Measurements from ENCODE around the gene CPEB3. TPM values are rescaled to one million over a fixed set of nuclear protein-coding genes. Genes with fewer than 3 reads are reported as not detected.
"Not testable (repeated sequence)": the region's sequence is repeated elsewhere in the genome, so short reads cannot be mapped to it uniquely, and the experiment has no call there.

Gene CPEB3
- polyA plus RNA-seq, 4 donors = 1.5 to 3.7 (median 1.7) TPM

DNA sequence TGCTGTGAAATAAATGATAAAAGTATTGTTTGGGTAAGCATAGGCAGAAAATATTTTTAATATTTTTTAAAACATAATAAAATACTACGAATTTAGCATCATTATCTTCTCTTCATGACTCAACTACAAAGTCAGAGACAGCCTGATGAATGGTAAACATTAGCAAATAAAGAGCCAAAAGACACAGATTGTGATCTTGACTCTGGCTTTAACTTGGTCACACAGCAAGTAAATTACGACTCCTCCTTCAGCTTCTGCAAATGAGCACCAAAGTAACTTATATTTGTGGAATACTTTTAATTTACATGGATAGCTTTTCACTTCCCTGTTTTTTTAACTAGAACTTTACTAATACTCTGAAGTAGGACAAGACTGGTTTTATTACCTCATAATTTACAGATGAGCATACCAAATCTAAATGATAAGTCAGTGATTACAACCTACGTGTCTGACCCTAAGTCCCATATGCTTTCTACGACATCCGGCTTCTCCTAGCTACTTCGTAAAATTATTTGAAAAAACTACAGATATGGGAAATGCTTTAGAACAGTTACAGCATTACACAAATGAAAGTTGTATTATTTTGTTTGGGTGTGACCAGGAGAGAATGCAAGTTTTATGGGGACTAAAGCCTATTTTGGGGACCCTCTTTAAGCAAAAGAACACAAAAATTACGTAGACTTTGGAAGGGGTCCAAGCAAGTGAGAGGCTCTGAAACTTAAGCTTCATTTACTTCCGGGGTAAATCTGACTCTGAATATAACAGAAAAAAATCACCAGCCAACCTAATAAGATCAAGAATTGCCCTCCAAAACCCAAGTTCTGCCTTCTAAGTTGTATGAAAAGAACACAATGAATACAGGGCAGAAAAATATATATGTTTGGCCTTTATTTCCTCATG, 133.8 kb downstream of the CPEB3 start:
- DNase-seq (no peak), FAIRE-seq (no peak)
- H3K4me1 ChIP-seq (ENCODE audit: control insufficient read depth in 3 of 3, insufficient read depth in 2 of 3, low read depth in 1 of 3, low read length in 2 of 3) = no peaks in the 10 kb centered on the region
- H3K27me3 ChIP-seq (ENCODE audit: control insufficient read depth in 3 of 3, insufficient read depth in 3 of 3, low read length in 3 of 3) = no peaks in the 10 kb centered on the region
- WGBS, 3 donors = 70 to 89% (median 81%) methylated on average over 8 of the region's 8 CpGs
- peaks cover 0 to 2% (median 2%) of the 10 kb centered on the region in 3 donors for H3K36me3 ChIP-seq (ENCODE audit: control insufficient read depth in 3 of 3, insufficient read depth in 2 of 3, low read depth in 1 of 3, low read length in 3 of 3)
- no peak overlapping the region for H3K27ac ChIP-seq (ENCODE audit: low read depth in 1 of 3, low read length in 2 of 3)
- no peaks in the 10 kb centered on the region for H3K9me3 ChIP-seq (ENCODE audit: control insufficient read depth in 2 of 2, insufficient read depth in 1 of 2, low read depth in 1 of 2, low read length in 1 of 2)
- H3K4me3 ChIP-seq (ENCODE audit: low read depth in 1 of 3, low read length in 3 of 3) = no peak overlapping the region

DNA sequence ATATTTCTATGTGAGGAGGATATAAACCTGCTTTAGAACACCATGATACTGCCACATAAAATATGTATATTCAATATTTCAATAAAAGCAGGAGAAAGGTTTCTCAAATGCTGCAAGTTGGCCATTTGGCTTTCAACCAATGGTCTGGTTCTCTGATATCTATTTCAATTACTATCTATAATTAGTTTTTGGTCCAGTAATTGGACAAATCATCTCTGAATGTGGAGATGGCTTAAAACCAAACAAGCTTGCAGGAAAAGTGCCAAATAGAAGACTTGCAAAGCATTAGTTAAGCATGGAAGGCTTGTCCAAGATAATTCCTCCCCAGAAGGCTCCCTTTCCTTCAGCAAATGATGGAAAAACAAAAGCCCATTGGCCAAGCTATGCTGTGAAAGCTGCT, 140.1 kb downstream of the CPEB3 start:
- Histone ChIP-seq H3K36me3 (ENCODE audit: control insufficient read depth in 3 of 3, insufficient read depth in 2 of 3, low read depth in 1 of 3, low read length in 3 of 3) (peaks cover 0 to 2% (median 0%) of the 10 kb centered on the region in 3 donors), H3K4me1 (ENCODE audit: control insufficient read depth in 3 of 3, insufficient read depth in 2 of 3, low read depth in 1 of 3, low read length in 2 of 3) (no peaks in the 10 kb centered on the region), H3K9me3 (ENCODE audit: control insufficient read depth in 2 of 2, insufficient read depth in 1 of 2, low read depth in 1 of 2, low read length in 1 of 2) (no peaks in the 10 kb centered on the region), H3K27me3 (ENCODE audit: control insufficient read depth in 3 of 3, insufficient read depth in 3 of 3, low read length in 3 of 3) (no peaks in the 10 kb centered on the region), H3K27ac (ENCODE audit: low read depth in 1 of 3, low read length in 2 of 3) (no peak overlapping the region), H3K4me3 (ENCODE audit: low read depth in 1 of 3, low read length in 3 of 3) (no peak overlapping the region)
- FAIRE-seq (no peak), DNase-seq (no peak)

- Histone ChIP-seq H3K36me3 (ENCODE audit: control insufficient read depth in 3 of 3, insufficient read depth in 2 of 3, low read depth in 1 of 3, low read length in 3 of 3) (peaks cover 0 to 2% (median 2%) of the 10 kb centered on the region in 3 donors), H3K4me1 (ENCODE audit: control insufficient read depth in 3 of 3, insufficient read depth in 2 of 3, low read depth in 1 of 3, low read length in 2 of 3) (no peaks in the 10 kb centered on the region), H3K9me3 (ENCODE audit: control insufficient read depth in 2 of 2, insufficient read depth in 1 of 2, low read depth in 1 of 2, low read length in 1 of 2) (no peaks in the 10 kb centered on the region), H3K27me3 (ENCODE audit: control insufficient read depth in 3 of 3, insufficient read depth in 3 of 3, low read length in 3 of 3) (no peaks in the 10 kb centered on the region), H3K4me3 (ENCODE audit: low read depth in 1 of 3, low read length in 3 of 3) (no peak overlapping the region), H3K27ac (ENCODE audit: low read depth in 1 of 3, low read length in 2 of 3) (no peak overlapping the region)
- no peak for FAIRE-seq
- DNase-seq = no peak
- WGBS, 3 donors = 85 to 94% (median 90%) methylated on average over 1 of the region's 1 CpG
These were observed 141.6 kb downstream of the CPEB3 start for GRCh38 chr10:92149261-92149660.

- no peak for DNase-seq
- 85 to 94% (median 92%) methylated on average over 6 of the region's 6 CpGs for WGBS, 3 donors
- Histone ChIP-seq H3K27ac (ENCODE audit: low read depth in 1 of 3, low read length in 2 of 3) (no peak overlapping the region), H3K36me3 (ENCODE audit: control insufficient read depth in 3 of 3, insufficient read depth in 2 of 3, low read depth in 1 of 3, low read length in 3 of 3) (peaks cover 0 to 2% (median 2%) of the 10 kb centered on the region in 3 donors), H3K4me1 (ENCODE audit: control insufficient read depth in 3 of 3, insufficient read depth in 2 of 3, low read depth in 1 of 3, low read length in 2 of 3) (no peaks in the 10 kb centered on the region), H3K4me3 (ENCODE audit: low read depth in 1 of 3, low read length in 3 of 3) (no peak overlapping the region), H3K27me3 (ENCODE audit: control insufficient read depth in 3 of 3, insufficient read depth in 3 of 3, low read length in 3 of 3) (no peaks in the 10 kb centered on the region), H3K9me3 (ENCODE audit: control insufficient read depth in 2 of 2, insufficient read depth in 1 of 2, low read depth in 1 of 2, low read length in 1 of 2) (no peaks in the 10 kb centered on the region)
- no peak for FAIRE-seq
These were observed 144.1 kb downstream of the CPEB3 start for GRCh38 chr10:92146781-92147180.

DNA sequence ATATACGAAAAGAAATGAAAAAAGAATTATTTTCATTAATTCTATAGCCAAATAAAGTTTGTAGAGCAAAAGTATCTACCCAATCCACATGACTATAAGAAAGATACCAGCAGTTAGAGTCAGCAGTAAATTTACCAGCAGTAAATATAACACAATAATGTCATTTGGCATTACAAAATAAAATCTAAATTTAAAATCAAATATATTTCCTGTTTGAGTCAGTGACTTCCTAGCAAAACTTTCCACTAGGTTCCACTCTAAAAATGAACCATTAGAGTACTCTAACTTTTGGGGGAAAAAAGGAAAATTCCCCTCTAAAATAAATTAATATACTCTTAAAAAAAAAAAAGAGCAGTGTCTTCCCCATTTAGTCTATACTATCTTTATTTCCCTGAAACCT, 144.8 kb downstream of the CPEB3 start:
- Histone ChIP-seq H3K4me3 (ENCODE audit: low read depth in 1 of 3, low read length in 3 of 3) (no peak overlapping the region), H3K27ac (ENCODE audit: low read depth in 1 of 3, low read length in 2 of 3) (no peak overlapping the region), H3K4me1 (ENCODE audit: control insufficient read depth in 3 of 3, insufficient read depth in 2 of 3, low read depth in 1 of 3, low read length in 2 of 3) (no peaks in the 10 kb centered on the region), H3K36me3 (ENCODE audit: control insufficient read depth in 3 of 3, insufficient read depth in 2 of 3, low read depth in 1 of 3, low read length in 3 of 3) (peaks cover 0 to 2% (median 2%) of the 10 kb centered on the region in 3 donors), H3K9me3 (ENCODE audit: control insufficient read depth in 2 of 2, insufficient read depth in 1 of 2, low read depth in 1 of 2, low read length in 1 of 2) (no peaks in the 10 kb centered on the region), H3K27me3 (ENCODE audit: control insufficient read depth in 3 of 3, insufficient read depth in 3 of 3, low read length in 3 of 3) (no peaks in the 10 kb centered on the region)
- DNase-seq (no peak), FAIRE-seq (no peak)
- WGBS, 3 donors = 70 to 89% (median 84%) methylated on average over 1 of the region's 1 CpG

- DNase-seq (no peak), FAIRE-seq (no peak)
- H3K4me1 ChIP-seq (ENCODE audit: control insufficient read depth in 3 of 3, insufficient read depth in 2 of 3, low read depth in 1 of 3, low read length in 2 of 3) = no peaks in the 10 kb centered on the region
- peaks cover 0 to 3% (median 2%) of the 10 kb centered on the region in 3 donors for H3K36me3 ChIP-seq (ENCODE audit: control insufficient read depth in 3 of 3, insufficient read depth in 2 of 3, low read depth in 1 of 3, low read length in 3 of 3)
- H3K9me3 ChIP-seq (ENCODE audit: control insufficient read depth in 2 of 2, insufficient read depth in 1 of 2, low read depth in 1 of 2, low read length in 1 of 2) = no peaks in the 10 kb centered on the region
- H3K27ac ChIP-seq (ENCODE audit: low read depth in 1 of 3, low read length in 2 of 3) = no peak overlapping the region
- H3K4me3 ChIP-seq (ENCODE audit: low read depth in 1 of 3, low read length in 3 of 3) = no peak overlapping the region
- H3K27me3 ChIP-seq (ENCODE audit: control insufficient read depth in 3 of 3, insufficient read depth in 3 of 3, low read length in 3 of 3) = no peaks in the 10 kb centered on the region
- WGBS, 3 donors = 84 to 95% (median 93%) methylated on average over 3 of the region's 3 CpGs
These were observed 147.9 kb downstream of the CPEB3 start for GRCh38 chr10:92142949-92143348.

DNA sequence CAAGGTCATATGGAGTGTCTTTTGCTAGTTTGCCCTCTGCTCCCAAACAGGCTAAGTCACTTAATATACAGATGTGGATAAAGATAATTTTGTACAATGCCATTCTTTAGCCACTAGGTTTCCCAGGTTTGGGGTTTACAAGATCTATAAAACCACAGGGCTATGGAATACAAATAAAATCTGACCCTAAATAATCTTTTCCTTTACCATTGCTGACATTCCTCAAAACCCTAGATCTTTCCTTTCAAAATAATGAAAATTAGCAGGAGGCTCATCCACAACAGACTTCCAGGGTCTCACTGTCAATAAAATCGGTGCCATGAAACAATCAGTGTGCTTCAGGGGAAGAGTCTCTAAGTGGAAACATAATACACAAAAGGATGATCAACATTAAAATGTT, 148.4 kb downstream of the CPEB3 start:
- no peaks in the 10 kb centered on the region for H3K27me3 ChIP-seq (ENCODE audit: control insufficient read depth in 3 of 3, insufficient read depth in 3 of 3, low read length in 3 of 3)
- no peak overlapping the region for H3K27ac ChIP-seq (ENCODE audit: low read depth in 1 of 3, low read length in 2 of 3)
- H3K4me3 ChIP-seq (ENCODE audit: low read depth in 1 of 3, low read length in 3 of 3) = no peak overlapping the region
- peaks cover 0 to 4% (median 2%) of the 10 kb centered on the region in 3 donors for H3K36me3 ChIP-seq (ENCODE audit: control insufficient read depth in 3 of 3, insufficient read depth in 2 of 3, low read depth in 1 of 3, low read length in 3 of 3)
- no peaks in the 10 kb centered on the region for H3K9me3 ChIP-seq (ENCODE audit: control insufficient read depth in 2 of 2, insufficient read depth in 1 of 2, low read depth in 1 of 2, low read length in 1 of 2)
- no peak for FAIRE-seq
- no peaks in the 10 kb centered on the region for H3K4me1 ChIP-seq (ENCODE audit: control insufficient read depth in 3 of 3, insufficient read depth in 2 of 3, low read depth in 1 of 3, low read length in 2 of 3)
- no peak for DNase-seq
- 65 to 82% (median 81%) methylated on average over 1 of the region's 1 CpG for WGBS, 3 donors

- not testable (repeated sequence) for H3K27me3 ChIP-seq (ENCODE audit: control insufficient read depth in 3 of 3, insufficient read depth in 3 of 3, low read length in 3 of 3); H3K4me1 ChIP-seq (ENCODE audit: control insufficient read depth in 3 of 3, insufficient read depth in 2 of 3, low read depth in 1 of 3, low read length in 2 of 3); H3K4me3 ChIP-seq (ENCODE audit: low read depth in 1 of 3, low read length in 3 of 3); H3K27ac ChIP-seq (ENCODE audit: low read depth in 1 of 3, low read length in 2 of 3); H3K9me3 ChIP-seq (ENCODE audit: control insufficient read depth in 2 of 2, insufficient read depth in 1 of 2, low read depth in 1 of 2, low read length in 1 of 2); DNase-seq; H3K36me3 ChIP-seq (ENCODE audit: control insufficient read depth in 3 of 3, insufficient read depth in 2 of 3, low read depth in 1 of 3, low read length in 3 of 3); FAIRE-seq
- no CpG with 5 or more reads among the region's 3 CpGs for WGBS, 3 donors
These were observed 149.7 kb downstream of the CPEB3 start for GRCh38 chr10:92141147-92141546.

DNA sequence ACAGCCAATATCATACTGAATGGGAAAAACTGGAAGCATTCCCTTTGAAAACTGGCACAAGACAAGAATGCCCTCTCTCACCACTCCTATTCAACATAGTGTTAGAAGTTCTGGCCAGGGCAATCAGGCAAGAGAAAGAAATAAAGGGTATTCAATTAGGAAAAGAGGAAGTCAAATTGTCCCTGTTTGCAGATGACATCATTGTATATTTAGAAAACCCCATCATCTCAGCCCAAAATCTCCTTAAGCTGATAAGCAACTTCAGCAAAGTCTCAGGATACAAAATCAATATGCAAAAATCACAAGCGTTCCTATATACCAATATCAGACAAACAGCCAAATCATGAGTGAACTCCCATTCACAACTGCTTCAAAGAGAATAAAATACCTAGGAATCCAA, 156.8 kb downstream of the CPEB3 start:
- FAIRE-seq; H3K4me1 ChIP-seq (ENCODE audit: control insufficient read depth in 3 of 3, insufficient read depth in 2 of 3, low read depth in 1 of 3, low read length in 2 of 3); H3K9me3 ChIP-seq (ENCODE audit: control insufficient read depth in 2 of 2, insufficient read depth in 1 of 2, low read depth in 1 of 2, low read length in 1 of 2); H3K4me3 ChIP-seq (ENCODE audit: low read depth in 1 of 3, low read length in 3 of 3); H3K27ac ChIP-seq (ENCODE audit: low read depth in 1 of 3, low read length in 2 of 3); H3K27me3 ChIP-seq (ENCODE audit: control insufficient read depth in 3 of 3, insufficient read depth in 3 of 3, low read length in 3 of 3); DNase-seq; H3K36me3 ChIP-seq (ENCODE audit: control insufficient read depth in 3 of 3, insufficient read depth in 2 of 3, low read depth in 1 of 3, low read length in 3 of 3): not testable (repeated sequence)
- 91 to 100% (median 96%) methylated on average over 1 of the region's 1 CpG for WGBS, 3 donors

Measured in small intestine (tissue), 7 donors.